LNCAP (cell line): Measurements from ENCODE around the gene TELO2.

Experiments used
- CTCF ChIP-seq: fragments of 450-650 bp; IDR thresholded peaks from 2 replicates; pipeline ENCODE4 v1.5.1; 2017; ENCODE audit warnings: mild to moderate bottlenecking

The TELO2 gene

GRCh38 chr16:1530883-1531637 is 37.9 kb downstream of the TELO2 start:
- no peak for TF ChIP-seq CTCF

GRCh38 chr16:1531638-1531910 is 38.4 kb downstream of the TELO2 start:
- no peak for TF ChIP-seq CTCF

- TF ChIP-seq CTCF, result no peak
Observed at GRCh38 chr16:1532081-1532760, 39.1 kb downstream of the TELO2 start.

GRCh38 chr16:1532771-1533170 is 39.6 kb downstream of the TELO2 start:
- no peak for TF ChIP-seq CTCF

- no peak for TF ChIP-seq CTCF
Observed at GRCh38 chr16:1533443-1533951, 40.3 kb downstream of the TELO2 start, which contains the start of gene TMEM204. TSS of gene TMEM204 (plus strand) at chr16:1533666. CDS start at chr16:1534276, 610 bp downstream.

- TF ChIP-seq CTCF, result no peak
Observed at GRCh38 chr16:1534021-1535020, 41.2 kb downstream of the TELO2 start.
